Measurements from ENCODE around the gene GSE1.

GRCh38 chr16:85646976-85647375 lies 33.9 kb downstream of the GSE1 start:
- TF ChIP-seq, protein P1, sequence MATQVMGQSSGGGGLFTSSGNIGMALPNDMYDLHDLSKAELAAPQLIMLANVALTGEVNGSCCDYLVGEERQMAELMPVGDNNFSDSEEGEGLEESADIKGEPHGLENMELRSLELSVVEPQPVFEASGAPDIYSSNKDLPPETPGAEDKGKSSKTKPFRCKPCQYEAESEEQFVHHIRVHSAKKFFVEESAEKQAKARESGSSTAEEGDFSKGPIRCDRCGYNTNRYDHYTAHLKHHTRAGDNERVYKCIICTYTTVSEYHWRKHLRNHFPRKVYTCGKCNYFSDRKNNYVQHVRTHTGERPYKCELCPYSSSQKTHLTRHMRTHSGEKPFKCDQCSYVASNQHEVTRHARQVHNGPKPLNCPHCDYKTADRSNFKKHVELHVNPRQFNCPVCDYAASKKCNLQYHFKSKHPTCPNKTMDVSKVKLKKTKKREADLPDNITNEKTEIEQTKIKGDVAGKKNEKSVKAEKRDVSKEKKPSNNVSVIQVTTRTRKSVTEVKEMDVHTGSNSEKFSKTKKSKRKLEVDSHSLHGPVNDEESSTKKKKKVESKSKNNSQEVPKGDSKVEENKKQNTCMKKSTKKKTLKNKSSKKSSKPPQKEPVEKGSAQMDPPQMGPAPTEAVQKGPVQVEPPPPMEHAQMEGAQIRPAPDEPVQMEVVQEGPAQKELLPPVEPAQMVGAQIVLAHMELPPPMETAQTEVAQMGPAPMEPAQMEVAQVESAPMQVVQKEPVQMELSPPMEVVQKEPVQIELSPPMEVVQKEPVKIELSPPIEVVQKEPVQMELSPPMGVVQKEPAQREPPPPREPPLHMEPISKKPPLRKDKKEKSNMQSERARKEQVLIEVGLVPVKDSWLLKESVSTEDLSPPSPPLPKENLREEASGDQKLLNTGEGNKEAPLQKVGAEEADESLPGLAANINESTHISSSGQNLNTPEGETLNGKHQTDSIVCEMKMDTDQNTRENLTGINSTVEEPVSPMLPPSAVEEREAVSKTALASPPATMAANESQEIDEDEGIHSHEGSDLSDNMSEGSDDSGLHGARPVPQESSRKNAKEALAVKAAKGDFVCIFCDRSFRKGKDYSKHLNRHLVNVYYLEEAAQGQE (IDR thresholded peaks at IDR 0.05; ENCODE audit: insufficient read depth in 1 of 2, low read depth in 2 of 2, low read length in 1 of 2), result no peak
- TF ChIP-seq, protein P2, sequence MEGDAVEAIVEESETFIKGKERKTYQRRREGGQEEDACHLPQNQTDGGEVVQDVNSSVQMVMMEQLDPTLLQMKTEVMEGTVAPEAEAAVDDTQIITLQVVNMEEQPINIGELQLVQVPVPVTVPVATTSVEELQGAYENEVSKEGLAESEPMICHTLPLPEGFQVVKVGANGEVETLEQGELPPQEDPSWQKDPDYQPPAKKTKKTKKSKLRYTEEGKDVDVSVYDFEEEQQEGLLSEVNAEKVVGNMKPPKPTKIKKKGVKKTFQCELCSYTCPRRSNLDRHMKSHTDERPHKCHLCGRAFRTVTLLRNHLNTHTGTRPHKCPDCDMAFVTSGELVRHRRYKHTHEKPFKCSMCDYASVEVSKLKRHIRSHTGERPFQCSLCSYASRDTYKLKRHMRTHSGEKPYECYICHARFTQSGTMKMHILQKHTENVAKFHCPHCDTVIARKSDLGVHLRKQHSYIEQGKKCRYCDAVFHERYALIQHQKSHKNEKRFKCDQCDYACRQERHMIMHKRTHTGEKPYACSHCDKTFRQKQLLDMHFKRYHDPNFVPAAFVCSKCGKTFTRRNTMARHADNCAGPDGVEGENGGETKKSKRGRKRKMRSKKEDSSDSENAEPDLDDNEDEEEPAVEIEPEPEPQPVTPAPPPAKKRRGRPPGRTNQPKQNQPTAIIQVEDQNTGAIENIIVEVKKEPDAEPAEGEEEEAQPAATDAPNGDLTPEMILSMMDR (IDR thresholded peaks at IDR 0.05), result no peak
